WTC11 (cell line): ENCODE results near the gene TSNAXIP1. TPM values are rescaled to one million over a fixed set of nuclear protein-coding genes. Genes with fewer than 3 reads are reported as not detected.

ENCODE experiments used
- ATF2 ChIP-seq: sonication (generic); formaldehyde crosslinking; IDR thresholded peaks from 2 replicates; pipeline ENCODE4 v1.8.1; 2022; ENCODE audit warnings: low read depth, missing genetic modification reagents, borderline replicate concordance
- ETV6 ChIP-seq: sonication (generic); formaldehyde crosslinking; IDR thresholded peaks from 2 replicates; pipeline ENCODE4 v1.8.1; 2022; ENCODE audit warnings: mild to moderate bottlenecking, missing genetic modification reagents
- FOXJ3 ChIP-seq: sonication (generic); formaldehyde crosslinking; IDR thresholded peaks from 2 replicates; pipeline ENCODE4 v1.9.0; 2021; ENCODE audit warnings: missing genetic modification reagents, mild to moderate bottlenecking, borderline replicate concordance
- FOXP1 ChIP-seq: sonication (generic); formaldehyde crosslinking; IDR thresholded peaks from 2 replicates; pipeline ENCODE4 v1.8.0; 2022; ENCODE audit warnings: missing genetic modification reagents, mild to moderate bottlenecking, moderate library complexity, borderline replicate concordance
- FOXP4 ChIP-seq: sonication (generic); formaldehyde crosslinking; IDR thresholded peaks from 2 replicates; pipeline ENCODE4 v1.8.0; 2022; ENCODE audit warnings: mild to moderate bottlenecking, missing genetic modification reagents
- GRHL2 ChIP-seq: fragments of 250-450 bp; sonication (Bioruptor Pico); IDR thresholded peaks from 2 replicates; pipeline ENCODE4 v1.8.0; 2022; ENCODE audit warnings: mild to moderate bottlenecking, moderate library complexity; ENCODE audit not compliant: insufficient replicate concordance, severe bottlenecking
- NR2C2 ChIP-seq: sonication (generic); formaldehyde crosslinking; IDR thresholded peaks from 2 replicates; pipeline ENCODE4 v1.8.0; 2022; ENCODE audit warnings: mild to moderate bottlenecking, missing genetic modification reagents
- SMAD3 ChIP-seq: sonication (generic); formaldehyde crosslinking; IDR thresholded peaks from 2 replicates; pipeline ENCODE4 v1.8.0; 2022; ENCODE audit warnings: missing genetic modification reagents, mild to moderate bottlenecking, borderline replicate concordance
- TEAD1 ChIP-seq: sonication (generic); formaldehyde crosslinking; IDR thresholded peaks from 2 replicates; pipeline ENCODE4 v1.8.0; 2022; ENCODE audit warnings: mild to moderate bottlenecking, missing genetic modification reagents
- TP53 ChIP-seq: sonication (generic); formaldehyde crosslinking; IDR thresholded peaks from 2 replicates; pipeline ENCODE4 v1.8.1; 2023; ENCODE audit warnings: mild to moderate bottlenecking, missing genetic modification reagents
- ZMAT4 ChIP-seq: fragments of 250-450 bp; sonication (Bioruptor Pico); IDR thresholded peaks from 2 replicates; pipeline ENCODE4 v1.9.0; 2021; ENCODE audit warnings: mild to moderate bottlenecking
- ZNF121 ChIP-seq: sonication (generic); formaldehyde crosslinking; IDR thresholded peaks from 2 replicates; pipeline ENCODE4 v1.8.0; 2023; ENCODE audit warnings: missing genetic modification reagents
- ZNF263 ChIP-seq: sonication (generic); formaldehyde crosslinking; IDR thresholded peaks from 2 replicates; pipeline ENCODE4 v1.8.1; 2022; ENCODE audit warnings: low read depth, mild to moderate bottlenecking, moderate library complexity, missing genetic modification reagents
- ZNF416 ChIP-seq: fragments of 250-450 bp; sonication (Bioruptor Pico); IDR thresholded peaks from 2 replicates; pipeline ENCODE4 v1.9.0; 2021; ENCODE audit warnings: mild to moderate bottlenecking, inconsistent platforms
- ZNF423 ChIP-seq: fragments of 250-450 bp; sonication (Bioruptor Pico); IDR thresholded peaks from 2 replicates; pipeline ENCODE4 v2.1.2; 2022; ENCODE audit warnings: mild to moderate bottlenecking, moderate library complexity
- ZNF671 ChIP-seq: fragments of 250-450 bp; sonication (Bioruptor Pico); IDR thresholded peaks from 2 replicates; pipeline ENCODE4 v1.8.0; 2021; ENCODE audit warnings: mild to moderate bottlenecking
- total RNA-seq: library from RNA; stranded (reverse); gene quantifications from 3 replicates; pipeline ENCODE4 v1.2.3, GENCODE V29; 2021
- TF ChIP-seq, protein P1 (sequence below): sonication (generic); formaldehyde crosslinking; IDR thresholded peaks from 2 replicates; pipeline ENCODE4 v1.8.1; 2022; ENCODE audit warnings: low read depth, mild to moderate bottlenecking, moderate library complexity, missing genetic modification reagents, borderline replicate concordance
- TF ChIP-seq, protein P2 (sequence below): sonication (generic); formaldehyde crosslinking; IDR thresholded peaks from 2 replicates; pipeline ENCODE4 v1.8.1; 2022; ENCODE audit warnings: missing genetic modification reagents, borderline replicate concordance
- TF ChIP-seq, protein P3 (sequence below): sonication (generic); formaldehyde crosslinking; IDR thresholded peaks from 2 replicates; pipeline ENCODE4 v1.8.0; 2023; ENCODE audit warnings: missing genetic modification reagents, mild to moderate bottlenecking, borderline replicate concordance
- TF ChIP-seq, protein P4 (sequence below): sonication (generic); formaldehyde crosslinking; IDR thresholded peaks from 2 replicates; pipeline ENCODE4 v1.8.1; 2023; ENCODE audit warnings: mild to moderate bottlenecking, missing genetic modification reagents, moderate library complexity
- TF ChIP-seq, protein P5 (sequence below): fragments of 250-450 bp; sonication (Bioruptor Pico); IDR thresholded peaks from 2 replicates; pipeline ENCODE4 v1.9.0; 2021; ENCODE audit warnings: mild to moderate bottlenecking, borderline replicate concordance

TSNAXIP1 gene
- total RNA-seq, 1 experiment from 2014 or later, result 0.48 TPM

GRCh38 chr16:67872631-67873434 lies 66.1 kb downstream of the TSNAXIP1 start, which contains the start of gene EDC4 (continued):
- TF ChIP-seq, protein P1, sequence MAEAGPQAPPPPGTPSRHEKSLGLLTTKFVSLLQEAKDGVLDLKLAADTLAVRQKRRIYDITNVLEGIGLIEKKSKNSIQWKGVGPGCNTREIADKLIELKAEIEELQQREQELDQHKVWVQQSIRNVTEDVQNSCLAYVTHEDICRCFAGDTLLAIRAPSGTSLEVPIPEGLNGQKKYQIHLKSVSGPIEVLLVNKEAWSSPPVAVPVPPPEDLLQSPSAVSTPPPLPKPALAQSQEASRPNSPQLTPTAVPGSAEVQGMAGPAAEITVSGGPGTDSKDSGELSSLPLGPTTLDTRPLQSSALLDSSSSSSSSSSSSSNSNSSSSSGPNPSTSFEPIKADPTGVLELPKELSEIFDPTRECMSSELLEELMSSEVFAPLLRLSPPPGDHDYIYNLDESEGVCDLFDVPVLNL (CRISPR knock-in tag), result peak; percentile 84; the same call in 1 of the 2 replicates
- TF ChIP-seq FOXP4 (CRISPR knock-in tag) (peak; percentile 52), FOXJ3 (CRISPR knock-in tag) (0 out of 2 replicates have a peak, but pooled peaks have one; percentile 24), NR2C2 (CRISPR knock-in tag) (no peak), TP53 (CRISPR knock-in tag) (no peak), GRHL2 (no peak), FOXP1 (CRISPR knock-in tag) (peak; percentile 96), ETV6 (peak; percentile 47), ZNF263 (CRISPR knock-in tag) (no peak), ATF2 (CRISPR knock-in tag) (no peak), ZNF121 (CRISPR knock-in tag) (no peak), SMAD3 (CRISPR knock-in tag) (peak; percentile 86; the same call in 1 of the 2 replicates), ZNF416 (CRISPR knock-in tag) (0 out of 2 replicates have a peak, but pooled peaks have one; percentile 67), ZNF423 (CRISPR knock-in tag) (no peak), TEAD1 (CRISPR knock-in tag) (peak; percentile 61; the same call in 1 of the 2 replicates), ZMAT4 (peak; percentile 62; the same call in 1 of the 2 replicates), ZNF671 (CRISPR knock-in tag) (peak; percentile 76)
- TF ChIP-seq, protein P2, sequence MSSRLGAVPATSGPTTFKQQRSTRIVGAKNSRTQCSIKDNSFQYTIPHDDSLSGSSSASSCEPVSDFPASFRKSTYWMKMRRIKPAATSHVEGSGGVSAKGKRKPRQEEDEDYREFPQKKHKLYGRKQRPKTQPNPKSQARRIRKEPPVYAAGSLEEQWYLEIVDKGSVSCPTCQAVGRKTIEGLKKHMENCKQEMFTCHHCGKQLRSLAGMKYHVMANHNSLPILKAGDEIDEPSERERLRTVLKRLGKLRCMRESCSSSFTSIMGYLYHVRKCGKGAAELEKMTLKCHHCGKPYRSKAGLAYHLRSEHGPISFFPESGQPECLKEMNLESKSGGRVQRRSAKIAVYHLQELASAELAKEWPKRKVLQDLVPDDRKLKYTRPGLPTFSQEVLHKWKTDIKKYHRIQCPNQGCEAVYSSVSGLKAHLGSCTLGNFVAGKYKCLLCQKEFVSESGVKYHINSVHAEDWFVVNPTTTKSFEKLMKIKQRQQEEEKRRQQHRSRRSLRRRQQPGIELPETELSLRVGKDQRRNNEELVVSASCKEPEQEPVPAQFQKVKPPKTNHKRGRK (CRISPR knock-in tag), result no peak
- TF ChIP-seq, protein P3, sequence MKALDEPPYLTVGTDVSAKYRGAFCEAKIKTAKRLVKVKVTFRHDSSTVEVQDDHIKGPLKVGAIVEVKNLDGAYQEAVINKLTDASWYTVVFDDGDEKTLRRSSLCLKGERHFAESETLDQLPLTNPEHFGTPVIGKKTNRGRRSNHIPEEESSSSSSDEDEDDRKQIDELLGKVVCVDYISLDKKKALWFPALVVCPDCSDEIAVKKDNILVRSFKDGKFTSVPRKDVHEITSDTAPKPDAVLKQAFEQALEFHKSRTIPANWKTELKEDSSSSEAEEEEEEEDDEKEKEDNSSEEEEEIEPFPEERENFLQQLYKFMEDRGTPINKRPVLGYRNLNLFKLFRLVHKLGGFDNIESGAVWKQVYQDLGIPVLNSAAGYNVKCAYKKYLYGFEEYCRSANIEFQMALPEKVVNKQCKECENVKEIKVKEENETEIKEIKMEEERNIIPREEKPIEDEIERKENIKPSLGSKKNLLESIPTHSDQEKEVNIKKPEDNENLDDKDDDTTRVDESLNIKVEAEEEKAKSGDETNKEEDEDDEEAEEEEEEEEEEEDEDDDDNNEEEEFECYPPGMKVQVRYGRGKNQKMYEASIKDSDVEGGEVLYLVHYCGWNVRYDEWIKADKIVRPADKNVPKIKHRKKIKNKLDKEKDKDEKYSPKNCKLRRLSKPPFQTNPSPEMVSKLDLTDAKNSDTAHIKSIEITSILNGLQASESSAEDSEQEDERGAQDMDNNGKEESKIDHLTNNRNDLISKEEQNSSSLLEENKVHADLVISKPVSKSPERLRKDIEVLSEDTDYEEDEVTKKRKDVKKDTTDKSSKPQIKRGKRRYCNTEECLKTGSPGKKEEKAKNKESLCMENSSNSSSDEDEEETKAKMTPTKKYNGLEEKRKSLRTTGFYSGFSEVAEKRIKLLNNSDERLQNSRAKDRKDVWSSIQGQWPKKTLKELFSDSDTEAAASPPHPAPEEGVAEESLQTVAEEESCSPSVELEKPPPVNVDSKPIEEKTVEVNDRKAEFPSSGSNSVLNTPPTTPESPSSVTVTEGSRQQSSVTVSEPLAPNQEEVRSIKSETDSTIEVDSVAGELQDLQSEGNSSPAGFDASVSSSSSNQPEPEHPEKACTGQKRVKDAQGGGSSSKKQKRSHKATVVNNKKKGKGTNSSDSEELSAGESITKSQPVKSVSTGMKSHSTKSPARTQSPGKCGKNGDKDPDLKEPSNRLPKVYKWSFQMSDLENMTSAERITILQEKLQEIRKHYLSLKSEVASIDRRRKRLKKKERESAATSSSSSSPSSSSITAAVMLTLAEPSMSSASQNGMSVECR (CRISPR knock-in tag), result peak; percentile 80
- TF ChIP-seq, protein P4, sequence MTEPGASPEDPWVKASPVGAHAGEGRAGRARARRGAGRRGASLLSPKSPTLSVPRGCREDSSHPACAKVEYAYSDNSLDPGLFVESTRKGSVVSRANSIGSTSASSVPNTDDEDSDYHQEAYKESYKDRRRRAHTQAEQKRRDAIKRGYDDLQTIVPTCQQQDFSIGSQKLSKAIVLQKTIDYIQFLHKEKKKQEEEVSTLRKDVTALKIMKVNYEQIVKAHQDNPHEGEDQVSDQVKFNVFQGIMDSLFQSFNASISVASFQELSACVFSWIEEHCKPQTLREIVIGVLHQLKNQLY (CRISPR knock-in tag), result peak; percentile 61; the same call in 1 of the 2 replicates
- TF ChIP-seq, protein P5, sequence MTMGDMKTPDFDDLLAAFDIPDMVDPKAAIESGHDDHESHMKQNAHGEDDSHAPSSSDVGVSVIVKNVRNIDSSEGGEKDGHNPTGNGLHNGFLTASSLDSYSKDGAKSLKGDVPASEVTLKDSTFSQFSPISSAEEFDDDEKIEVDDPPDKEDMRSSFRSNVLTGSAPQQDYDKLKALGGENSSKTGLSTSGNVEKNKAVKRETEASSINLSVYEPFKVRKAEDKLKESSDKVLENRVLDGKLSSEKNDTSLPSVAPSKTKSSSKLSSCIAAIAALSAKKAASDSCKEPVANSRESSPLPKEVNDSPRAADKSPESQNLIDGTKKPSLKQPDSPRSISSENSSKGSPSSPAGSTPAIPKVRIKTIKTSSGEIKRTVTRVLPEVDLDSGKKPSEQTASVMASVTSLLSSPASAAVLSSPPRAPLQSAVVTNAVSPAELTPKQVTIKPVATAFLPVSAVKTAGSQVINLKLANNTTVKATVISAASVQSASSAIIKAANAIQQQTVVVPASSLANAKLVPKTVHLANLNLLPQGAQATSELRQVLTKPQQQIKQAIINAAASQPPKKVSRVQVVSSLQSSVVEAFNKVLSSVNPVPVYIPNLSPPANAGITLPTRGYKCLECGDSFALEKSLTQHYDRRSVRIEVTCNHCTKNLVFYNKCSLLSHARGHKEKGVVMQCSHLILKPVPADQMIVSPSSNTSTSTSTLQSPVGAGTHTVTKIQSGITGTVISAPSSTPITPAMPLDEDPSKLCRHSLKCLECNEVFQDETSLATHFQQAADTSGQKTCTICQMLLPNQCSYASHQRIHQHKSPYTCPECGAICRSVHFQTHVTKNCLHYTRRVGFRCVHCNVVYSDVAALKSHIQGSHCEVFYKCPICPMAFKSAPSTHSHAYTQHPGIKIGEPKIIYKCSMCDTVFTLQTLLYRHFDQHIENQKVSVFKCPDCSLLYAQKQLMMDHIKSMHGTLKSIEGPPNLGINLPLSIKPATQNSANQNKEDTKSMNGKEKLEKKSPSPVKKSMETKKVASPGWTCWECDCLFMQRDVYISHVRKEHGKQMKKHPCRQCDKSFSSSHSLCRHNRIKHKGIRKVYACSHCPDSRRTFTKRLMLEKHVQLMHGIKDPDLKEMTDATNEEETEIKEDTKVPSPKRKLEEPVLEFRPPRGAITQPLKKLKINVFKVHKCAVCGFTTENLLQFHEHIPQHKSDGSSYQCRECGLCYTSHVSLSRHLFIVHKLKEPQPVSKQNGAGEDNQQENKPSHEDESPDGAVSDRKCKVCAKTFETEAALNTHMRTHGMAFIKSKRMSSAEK (CRISPR knock-in tag), result no peak
